Posterior vena cava (tissue), 2 donors: ENCODE results near the gene CLNK. TPM values are rescaled to one million over a fixed set of nuclear protein-coding genes. Genes with fewer than 3 reads are reported as not detected.

ENCODE experiments used
- DNase-seq: peaks from one replicate; pipeline ENCODE4 v3.0.0-alpha.2; 2020; ENCODE audit warnings: low spot score
- intact Hi-C, 2 donors: fragments of 100-400 bp; cut with DNase I; formaldehyde crosslinking; loops; one replicate each; pipeline versions ENCODE4 v1.14.1 to v1.14.2; 2022 to 2023
- total RNA-seq, 2 donors: library from RNA; stranded (reverse); fragmentation: NEBNext Ultra II Directional; extraction: Animal tissue kit (Norgen Biotek cat#: 25700); gene quantifications; one replicate each; pipeline ENCODE4 v1.2.1, GENCODE V29; 2021
- donor health status: DM: yes; HTN: yes; CAD: no.
- donor health status: DM: yes; HTN: yes; CAD: no.

The CLNK gene
- total RNA-seq, 2 donors from 2014 or later, result 0.19 TPM

DNA sequence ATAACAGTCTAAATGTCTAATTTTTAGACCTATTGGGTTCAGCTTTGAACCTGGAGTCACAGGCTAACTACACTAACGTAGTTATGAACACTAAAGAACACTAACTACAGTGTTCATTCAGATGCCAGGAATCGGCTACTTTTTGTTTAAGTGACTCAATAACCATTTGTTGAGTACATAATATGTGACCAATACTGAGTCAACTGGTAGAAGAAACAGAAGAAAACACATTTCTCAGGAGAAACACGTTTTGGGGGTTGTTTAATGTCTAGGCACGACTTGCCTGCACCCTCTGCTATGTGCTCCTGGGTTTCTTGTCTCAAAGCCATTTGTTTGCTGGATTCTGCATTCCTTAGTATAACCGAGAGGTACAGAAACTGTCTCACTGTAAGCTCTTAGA lies 18.6 kb upstream of the CLNK start:
- DNase-seq, result no peak
- intact Hi-C loops, result no loop called here

DNA sequence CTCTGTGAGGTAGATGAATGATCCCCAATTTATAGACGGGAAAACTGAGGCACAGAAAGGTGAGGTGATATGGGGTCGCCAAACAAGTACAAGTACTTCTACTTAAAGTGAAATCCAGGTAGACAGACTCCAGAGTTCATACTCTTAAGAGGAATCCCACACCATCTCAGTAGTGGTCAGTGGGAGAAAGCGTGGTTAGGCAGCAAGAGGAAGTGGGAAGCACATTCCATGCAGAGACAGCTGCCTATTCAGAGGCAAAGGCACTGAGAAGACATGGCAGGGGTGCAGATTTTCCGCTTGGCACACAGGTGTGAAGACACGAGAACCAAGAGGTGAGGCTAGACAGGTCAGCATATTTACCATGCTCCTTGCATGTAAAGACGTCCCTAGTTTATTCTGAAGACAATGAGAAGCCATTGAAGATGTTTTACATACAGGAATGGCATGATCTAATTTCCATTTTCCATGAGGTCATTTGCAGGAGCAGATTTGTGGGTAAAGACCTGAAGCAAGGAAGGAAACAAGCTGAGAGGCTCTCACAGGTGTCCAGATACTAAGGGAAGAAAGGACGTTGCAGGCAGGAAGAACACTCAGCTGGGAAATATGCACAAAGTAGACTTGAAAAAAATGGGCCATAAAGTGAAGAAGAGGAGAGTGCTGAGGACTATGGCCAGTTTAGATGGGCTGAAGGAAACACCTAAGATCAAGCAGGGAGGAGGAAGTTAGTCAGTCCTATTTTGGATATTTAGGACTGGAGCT lies 17.3 kb upstream of the CLNK start:
- no peak for DNase-seq
- intact Hi-C loops, result no loop called here

DNA sequence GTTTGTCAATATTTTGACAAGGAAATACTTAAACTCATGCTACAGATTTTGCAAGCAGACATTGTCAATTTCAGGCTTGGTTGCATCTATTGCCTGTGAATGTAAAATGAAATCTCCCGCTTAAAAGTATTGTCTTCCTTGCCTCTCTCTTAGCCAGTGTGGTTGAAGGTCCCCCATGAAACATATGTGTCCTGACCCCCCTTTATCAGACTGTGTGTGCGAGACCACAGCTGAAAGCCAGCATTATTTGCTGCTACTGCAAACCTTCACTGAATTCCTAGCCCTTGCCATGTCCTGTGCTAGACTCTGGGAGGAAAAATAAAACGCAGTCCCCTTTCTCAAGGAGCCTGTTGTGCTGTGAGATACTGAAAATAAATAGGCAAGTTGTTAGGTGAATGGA lies 16.6 kb upstream of the CLNK start:
- DNase-seq, result no peak
- intact Hi-C loops, result no loop called here

DNA sequence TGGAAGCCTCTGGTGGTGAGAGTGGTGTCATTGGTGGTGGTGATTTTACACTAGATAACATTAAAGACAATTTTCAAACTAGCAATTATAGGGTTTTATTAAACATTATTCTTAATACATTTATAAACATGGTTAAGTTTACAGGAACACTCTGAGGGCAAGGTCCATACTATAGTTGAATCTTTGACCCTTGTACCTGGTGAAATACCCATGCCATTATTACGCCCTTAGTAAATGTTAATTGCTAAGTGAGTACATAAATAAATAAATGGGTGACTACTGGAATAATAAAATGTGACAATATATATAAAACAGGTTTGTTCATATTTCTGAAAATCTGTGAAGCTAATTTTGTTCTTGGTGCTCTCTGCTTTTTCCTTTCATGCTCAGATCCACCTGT lies 13.6 kb upstream of the CLNK start:
- intact Hi-C loops, result no loop called here
- DNase-seq, result no peak

DNA sequence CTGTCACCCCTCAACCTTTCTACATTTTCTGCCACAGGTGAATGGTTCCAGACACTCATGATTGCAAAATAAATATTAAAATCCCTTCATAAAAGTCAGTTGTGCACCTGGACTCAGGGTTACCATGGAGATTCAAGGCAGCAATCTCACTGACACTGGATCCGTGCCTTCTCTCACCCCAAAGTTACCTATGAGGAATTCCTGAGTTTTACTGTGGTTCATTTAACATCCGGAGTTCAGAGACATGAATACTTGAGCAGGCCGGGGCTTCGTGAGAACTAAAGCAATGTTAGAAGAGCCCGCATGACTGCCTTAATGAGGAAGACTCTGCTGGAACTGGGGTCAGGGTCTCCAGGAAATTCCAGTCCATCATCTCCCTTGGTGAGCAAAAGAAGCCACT lies 12.5 kb upstream of the CLNK start:
- no peak for DNase-seq
- intact Hi-C loops, result no loop called here

DNA sequence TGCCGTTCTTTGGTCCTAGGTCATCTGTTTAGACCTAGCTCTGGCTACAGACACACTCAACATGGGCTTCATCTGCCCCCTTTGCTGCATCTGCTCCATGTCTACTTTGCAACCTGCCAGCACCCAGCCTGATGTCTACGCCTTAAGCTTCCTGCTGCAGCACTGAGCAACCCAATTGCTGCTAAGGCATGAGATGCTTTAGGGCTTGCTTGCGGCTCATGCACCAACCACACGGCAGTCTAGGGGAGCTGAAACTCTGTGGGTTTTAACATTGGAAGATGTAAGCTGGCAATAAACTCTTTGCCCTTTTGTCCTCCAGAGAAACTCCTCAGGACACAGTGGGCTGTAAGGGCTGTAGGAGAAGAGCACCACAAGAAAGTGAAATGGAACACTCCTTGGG lies 11.7 kb upstream of the CLNK start:
- no peak for DNase-seq
- intact Hi-C loops, result no loop called here

DNA sequence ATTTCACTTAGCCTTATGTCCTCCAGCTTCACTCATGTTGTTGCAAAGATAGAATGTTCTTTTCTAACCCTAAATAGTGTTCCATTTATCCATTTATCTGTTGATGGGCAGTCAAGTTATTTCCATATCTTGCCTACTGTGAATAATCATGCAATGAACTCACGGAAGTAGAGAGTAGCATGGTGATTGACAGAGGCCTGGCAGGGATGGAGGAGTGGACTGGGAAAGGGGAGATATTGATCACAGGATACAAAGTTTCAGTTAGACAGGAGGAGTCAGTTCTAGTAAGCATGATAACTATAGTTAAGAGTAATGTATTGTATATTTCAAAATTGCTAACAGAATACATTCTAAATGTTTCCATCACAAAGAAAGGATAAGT lies 10.3 kb upstream of the CLNK start:
- DNase-seq, result no peak
- intact Hi-C loops, result no loop called here

DNA sequence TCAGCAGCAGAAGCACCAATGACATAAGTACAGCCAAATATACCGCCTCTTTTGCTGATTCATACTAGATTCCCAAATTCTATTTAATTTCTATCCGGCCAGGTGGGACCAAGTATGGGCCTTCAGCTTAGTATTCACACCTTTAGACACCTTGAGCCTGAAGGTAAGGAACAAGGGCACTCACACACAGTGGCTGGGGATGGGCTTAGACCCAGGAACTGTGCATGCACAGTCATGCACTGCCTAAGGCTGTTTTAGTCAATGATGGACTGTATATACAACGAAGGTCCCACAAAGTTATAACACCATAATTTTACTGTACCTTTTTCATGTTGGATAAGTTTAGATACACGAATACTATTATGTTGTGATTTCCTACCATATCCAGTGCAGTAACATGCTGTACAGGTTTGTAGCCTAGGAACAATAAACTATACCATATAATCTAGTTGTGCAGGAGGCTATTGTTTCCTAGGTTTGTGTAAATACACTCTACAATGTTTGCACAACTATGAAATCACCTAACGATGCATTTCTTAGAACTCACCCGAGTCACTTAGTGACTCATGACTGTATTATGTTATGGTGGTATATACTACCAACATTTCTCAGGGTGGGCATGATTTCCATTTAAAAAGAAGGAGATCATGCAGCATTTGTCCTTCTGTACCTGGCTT lies 9.7 kb upstream of the CLNK start:
- no peak for DNase-seq
- intact Hi-C loops, result no loop called here

DNA sequence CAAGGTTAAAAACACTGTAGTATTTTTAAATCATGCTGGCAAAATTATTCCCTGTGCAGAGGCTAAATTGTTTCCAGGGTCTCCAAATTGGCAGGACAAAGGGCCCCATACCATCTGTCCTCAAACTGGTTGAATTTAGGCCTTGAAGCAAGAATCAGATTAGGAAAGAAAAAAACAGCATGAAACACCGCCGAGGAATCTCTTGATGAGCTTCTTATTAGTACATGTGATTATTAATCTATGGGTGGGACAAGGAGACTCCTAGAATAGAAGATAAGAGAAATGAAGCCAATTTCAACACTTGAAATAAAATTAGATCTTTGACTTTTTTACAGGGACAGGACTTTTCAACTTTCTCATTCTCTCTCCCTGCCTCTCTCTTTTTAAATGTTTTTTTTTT lies 7.1 kb upstream of the CLNK start:
- intact Hi-C loops, result no loop called here
- DNase-seq, result no peak

DNA sequence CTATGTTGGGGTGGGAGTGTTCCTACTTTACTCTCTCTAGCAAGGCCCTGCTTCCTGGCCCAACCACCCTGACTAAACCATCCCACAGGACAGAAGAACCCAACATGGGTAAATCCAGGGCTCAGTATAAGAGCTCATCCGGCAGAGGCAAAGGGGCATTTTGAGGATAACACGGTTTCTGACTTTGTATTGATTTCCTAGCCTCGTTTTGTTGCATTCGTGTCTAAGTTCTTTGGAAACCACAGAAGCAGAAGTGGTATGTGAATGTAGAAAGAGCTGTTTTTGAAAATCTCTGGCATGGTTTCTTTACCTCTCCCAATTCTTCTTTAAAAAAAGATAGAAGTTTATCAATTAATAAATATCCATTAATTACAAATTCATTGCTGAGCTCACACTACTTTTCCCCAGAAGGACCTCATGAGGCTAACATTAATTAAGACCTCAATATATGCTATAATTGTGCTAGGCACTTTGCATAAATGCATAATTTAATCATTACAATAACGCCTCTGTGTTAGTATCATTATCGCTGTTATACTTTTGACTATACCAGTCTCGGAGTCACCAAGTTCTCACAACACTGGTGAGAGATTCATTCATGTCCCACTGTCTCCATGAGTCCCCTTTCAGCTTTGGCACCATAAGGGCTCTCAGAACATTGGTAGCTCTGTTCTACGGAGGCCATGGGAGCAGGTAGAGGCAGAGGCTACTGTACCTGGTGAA lies 5.8 kb upstream of the CLNK start:
- intact Hi-C loops, result no loop called here
- DNase-seq, result no peak

DNA sequence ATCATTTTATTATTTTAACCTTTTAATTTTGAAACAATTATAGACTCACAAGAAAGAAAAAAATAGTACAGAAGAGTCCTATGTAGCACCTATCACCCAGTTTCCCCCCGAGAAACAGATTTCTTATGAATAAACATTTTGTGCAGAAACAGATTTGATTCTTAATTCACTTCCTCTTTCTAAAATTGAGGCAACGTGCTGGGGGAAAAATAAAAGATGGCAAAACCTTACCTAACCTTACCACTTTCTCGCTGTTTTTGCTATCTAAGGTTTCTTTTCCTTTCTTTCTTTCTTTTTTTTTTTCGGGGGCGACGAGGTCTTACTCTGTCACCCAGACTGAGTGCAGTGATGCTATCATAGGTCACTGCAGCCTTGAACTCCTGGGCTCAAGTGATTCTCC lies 4.3 kb upstream of the CLNK start:
- intact Hi-C loops, result no loop called here
- DNase-seq, result no peak

DNA sequence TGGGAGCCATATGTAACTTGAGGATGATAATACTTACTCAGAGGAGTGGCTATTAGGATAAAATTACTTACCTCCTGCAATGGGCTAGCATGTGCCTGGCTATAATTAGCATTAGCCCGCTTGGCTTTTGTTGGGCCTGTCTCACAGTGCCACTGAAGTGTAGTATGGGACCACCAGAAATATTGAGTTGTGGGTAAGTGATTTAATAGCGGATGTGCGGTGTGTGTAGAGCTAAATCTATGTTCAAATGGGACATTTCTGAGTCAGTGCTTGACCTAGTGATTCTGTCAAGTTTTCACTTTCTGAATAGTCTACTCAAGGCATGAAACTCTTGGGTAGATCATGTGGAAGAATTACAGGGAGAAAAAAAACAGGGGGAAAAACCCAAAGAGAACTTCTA lies 3.5 kb upstream of the CLNK start:
- no peak for DNase-seq
- intact Hi-C loops, result no loop called here

DNA sequence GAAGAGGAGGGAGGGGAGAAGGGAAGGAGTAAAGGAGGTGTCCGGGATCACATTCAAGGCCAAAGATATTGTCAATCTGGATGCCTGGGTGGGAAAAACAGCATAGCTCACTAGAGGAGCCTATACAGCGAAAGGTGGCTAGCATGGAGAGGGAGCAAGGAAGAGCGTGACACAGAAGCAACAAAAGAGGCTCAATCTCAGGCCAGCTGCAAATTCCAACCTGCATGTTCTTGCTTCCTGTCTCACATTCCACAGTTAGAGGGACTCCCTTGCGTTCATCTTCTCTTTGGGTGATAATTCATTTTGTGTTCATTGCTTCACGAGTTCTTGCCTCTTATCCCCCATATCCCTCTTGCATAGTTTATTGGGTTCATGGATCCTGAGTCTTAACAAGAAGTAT lies 3.0 kb upstream of the CLNK start:
- intact Hi-C loops, result no loop called here
- DNase-seq, result no peak

DNA sequence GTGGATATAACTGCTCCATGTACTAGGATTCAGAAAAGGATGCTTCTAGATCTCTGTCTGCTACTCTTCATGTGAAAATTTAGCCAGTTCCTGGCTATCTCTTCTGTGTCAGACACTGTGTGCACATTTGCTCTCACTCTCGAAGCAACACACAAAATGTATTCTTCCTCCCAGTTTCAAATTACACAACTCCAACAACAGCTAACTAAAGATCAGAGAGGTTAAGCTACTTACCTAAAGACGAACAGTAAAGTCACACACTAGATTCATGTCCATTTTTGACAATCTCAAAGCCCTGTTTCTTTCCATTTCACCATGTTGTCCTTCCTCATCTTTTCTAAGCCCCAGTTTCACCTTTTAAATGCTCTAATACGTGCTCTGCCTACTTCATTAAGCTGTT lies 2.2 kb downstream of the CLNK start:
- no peak for DNase-seq
- intact Hi-C loops, result no loop called here

DNA sequence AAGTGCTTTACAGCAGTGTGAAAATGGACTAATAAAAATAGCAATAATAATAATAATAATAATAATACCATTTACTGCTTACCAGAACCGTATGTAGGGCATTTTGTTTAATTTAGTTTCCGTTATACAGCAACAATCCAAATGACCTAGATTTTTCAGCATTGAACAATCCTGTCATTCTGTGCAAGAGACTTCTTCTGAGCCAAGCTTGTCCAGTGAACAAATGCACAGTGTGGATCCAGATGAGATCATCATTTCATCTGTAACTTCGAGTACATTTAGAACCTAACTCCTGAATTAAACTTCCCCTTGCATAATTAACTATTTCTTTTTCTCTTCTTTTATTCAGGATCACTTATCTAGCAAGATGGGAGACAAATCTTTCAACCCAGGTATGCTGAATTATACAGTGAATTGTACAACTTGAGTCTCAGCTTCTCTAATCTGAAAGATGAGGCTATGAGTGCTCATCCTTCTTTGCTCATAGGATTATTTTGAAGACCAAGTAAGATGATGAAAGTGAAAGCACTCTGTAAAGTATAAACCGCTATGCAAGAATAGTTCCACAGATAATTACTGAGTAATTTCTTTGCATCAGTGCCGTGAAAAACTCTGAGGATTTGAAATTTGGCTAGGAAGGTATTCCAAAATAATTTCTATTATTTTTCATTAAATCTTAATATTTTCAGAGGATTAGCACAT lies 6.6 kb downstream of the CLNK start:
- intact Hi-C loops, result no loop called here

DNA sequence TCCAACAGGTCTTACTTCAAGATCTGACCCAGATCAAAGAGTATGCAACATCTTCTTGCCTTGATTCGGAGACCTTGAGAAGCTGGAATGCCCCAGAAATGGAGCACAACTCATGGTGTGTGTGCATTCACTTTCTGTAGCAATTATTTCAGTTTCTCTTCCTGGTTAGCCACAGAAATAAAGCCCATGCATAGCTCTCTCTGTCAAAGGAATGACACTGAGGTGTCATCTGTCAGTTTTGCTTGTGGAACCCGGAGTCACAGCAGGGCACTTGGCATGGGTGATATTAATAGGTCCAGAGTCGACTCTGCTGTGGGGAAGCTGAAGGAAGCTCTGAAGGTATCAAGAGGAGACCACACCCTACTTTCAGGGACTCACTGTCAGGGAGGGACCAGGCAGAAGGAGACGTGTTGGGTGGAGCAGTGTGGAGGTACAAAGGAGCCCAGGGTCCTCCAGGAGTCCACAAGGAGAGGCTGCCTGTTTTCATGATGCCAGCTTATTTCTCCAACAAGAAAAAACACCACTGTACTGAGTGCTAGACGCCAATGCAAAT lies 10.7 kb downstream of the CLNK start:
- intact Hi-C loops, result no loop called here
- DNase-seq, result no peak

More for the DNA sequence above, 6.6 kb downstream of the CLNK start:
- no peak for DNase-seq

DNA sequence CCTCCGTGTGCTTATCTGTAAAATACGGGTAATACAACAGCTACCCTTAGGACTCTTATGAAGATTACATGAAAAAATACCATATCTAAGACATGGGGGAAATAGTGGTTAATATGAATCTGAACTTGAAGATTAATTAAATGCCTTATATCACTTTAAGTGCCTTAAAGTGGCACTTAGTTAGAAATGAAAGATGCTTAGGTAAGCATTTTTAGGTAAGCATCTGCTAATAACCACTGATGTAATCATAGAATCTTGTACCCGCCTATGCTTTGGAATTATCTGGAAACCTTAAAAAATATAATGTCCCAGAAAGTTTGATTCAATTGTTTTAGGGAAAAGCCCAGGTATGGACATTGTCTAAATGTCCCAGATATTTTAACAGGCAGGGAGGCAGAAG lies 12.2 kb downstream of the CLNK start:
- no peak for DNase-seq
- intact Hi-C loops, result no loop called here

DNA sequence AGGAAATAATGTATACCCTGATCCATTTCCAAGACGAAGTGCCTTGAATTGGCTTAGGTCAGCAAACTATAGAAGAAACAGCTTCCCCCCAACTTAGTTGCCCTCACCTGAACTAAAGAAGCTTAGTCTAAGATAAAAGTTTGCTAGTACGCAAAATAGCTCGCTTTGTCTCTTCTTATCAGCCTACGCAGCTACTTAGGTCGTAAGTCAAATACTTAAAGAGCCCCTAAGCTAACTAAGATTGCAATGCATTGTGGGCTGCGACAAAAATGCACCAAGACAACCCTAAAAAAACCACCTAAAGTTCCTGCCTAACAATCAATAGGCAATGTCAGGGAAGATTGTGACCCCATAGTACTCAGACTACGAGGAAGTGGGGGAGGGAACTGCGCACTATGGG lies 12.8 kb downstream of the CLNK start:
- no peak for DNase-seq
- intact Hi-C loops, result no loop called here

DNA sequence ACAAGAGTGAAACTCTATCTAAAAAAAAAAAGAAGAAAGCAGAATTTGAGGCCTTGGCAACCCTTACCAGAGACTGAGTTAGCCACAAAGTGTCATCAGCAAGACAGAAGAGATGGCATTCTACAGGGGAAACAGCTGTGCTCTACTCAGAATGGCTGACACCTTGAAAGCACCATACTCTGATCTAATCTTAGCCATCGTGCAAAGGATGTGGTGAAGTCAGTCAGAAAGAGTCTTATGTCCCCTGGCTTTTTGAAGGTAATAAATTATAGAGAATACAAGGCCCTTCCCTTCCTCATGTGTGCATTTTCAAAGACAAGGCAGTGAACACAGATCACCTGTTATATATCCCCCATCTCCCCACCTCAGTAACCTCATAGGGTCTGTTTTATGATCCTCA lies 13.2 kb downstream of the CLNK start:
- DNase-seq, result no peak
- intact Hi-C loops, result no loop called here

DNA sequence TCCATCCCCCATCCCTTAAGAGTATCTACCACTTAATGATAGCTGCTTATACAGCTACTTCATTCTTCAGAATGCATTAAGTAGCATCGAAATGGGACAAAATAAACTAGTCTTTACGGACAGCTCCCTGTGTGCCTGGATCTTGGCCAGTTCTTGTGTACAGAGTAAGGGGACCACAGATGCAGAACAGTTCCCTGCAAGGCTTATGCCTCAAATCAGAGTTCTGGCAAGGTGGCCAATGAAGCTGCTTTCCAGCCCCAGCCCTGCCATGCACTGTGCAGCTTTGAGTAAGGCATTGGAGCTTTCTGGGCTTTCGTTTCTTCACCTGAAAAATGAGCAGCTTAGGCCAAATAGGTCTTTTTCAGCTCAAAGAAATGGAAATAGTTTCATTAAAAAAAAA lies 14.2 kb downstream of the CLNK start:
- DNase-seq, result no peak
- intact Hi-C loops, result no loop called here
